ENCODE results near the gene RPL36AL. TPM values are rescaled to one million over a fixed set of nuclear protein-coding genes. Genes with fewer than 3 reads are reported as not detected.

RPL36AL gene
- total RNA-seq, 1 experiment from 2014 or later, result 207 TPM

GRCh38 chr14:49582113-49582977, 38.1 kb downstream of the RPL36AL start:
- no peak overlapping the region for H3K4me2 ChIP-seq (ENCODE audit: insufficient read depth, insufficient read length, low read length)
- no peak overlapping the region for H3K4ac ChIP-seq (ENCODE audit: low read depth, low read length)
- H4K5ac ChIP-seq (ENCODE audit: insufficient read length, low read depth, low read length), result no peak overlapping the region
- peaks cover 11% of the 10 kb centered on the region for H3K23me2 ChIP-seq (ENCODE audit: insufficient read length, low read depth, low read length, poor library complexity, severe bottlenecking)
- H2BK120ac ChIP-seq (ENCODE audit: low read depth, low read length, poor library complexity, severe bottlenecking), result no peak overlapping the region
- H3K23ac ChIP-seq (ENCODE audit: insufficient read length, low read depth, low read length), result no peak overlapping the region
- H3K9me3 Mint-ChIP-seq, result no peaks in the 10 kb centered on the region
- no peak overlapping the region for H2BK12ac ChIP-seq (ENCODE audit: insufficient read length, low read depth, low read length)
- no peak overlapping the region for H3K18ac ChIP-seq (ENCODE audit: insufficient read length, low read depth, low read length)
- no peak overlapping the region for H3K27ac ChIP-seq (ENCODE audit: insufficient read length, low read depth, low read length)
- no peak overlapping the region for H4K8ac ChIP-seq (replicated peaks; ENCODE audit: insufficient read length, low read depth, low read length)
- no peak overlapping the region for H3T11ph ChIP-seq (ENCODE audit: low read length)
- no peak for TF ChIP-seq CTCF (conservative IDR thresholded peaks at IDR 0.05)
- H2AK5ac ChIP-seq (ENCODE audit: insufficient read length, low read length), result no peak overlapping the region
- no peak overlapping the region for H3K9ac ChIP-seq (ENCODE audit: extremely low read depth, insufficient read length, low read length)
- peaks cover 29 to 35% of the 10 kb centered on the region in 2 experiments for H3K4me1 Mint-ChIP-seq
- peak overlapping the region in 2 of 3 experiments; percentile 53 to 75; a peak in 5 of 7 replicates for H3K27ac Mint-ChIP-seq
- H2AFZ ChIP-seq (ENCODE audit: low read length), result no peak overlapping the region
- H3K79me2 ChIP-seq (ENCODE audit: insufficient read depth, low read length), result peaks cover 24% of the 10 kb centered on the region
- peaks cover 3% of the 10 kb centered on the region; the same call in 1 of the 2 replicates for H3K27me3 Mint-ChIP-seq (ENCODE audit: low read depth)
- H3K14ac ChIP-seq (ENCODE audit: insufficient read depth, low read length), result no peak overlapping the region
- H4K20me1 ChIP-seq (ENCODE audit: control insufficient read depth, insufficient read depth, insufficient read length), result no peaks in the 10 kb centered on the region
- WGBS (ENCODE audit: extremely low coverage, insufficient read length, low lambda C conversion rate), result 100% methylated on average over 1 of the region's 4 CpGs
- H3K4me3 Mint-ChIP-seq, result peak overlapping the region; percentile 62 to 95; a peak in 4 of 5 replicates
- H3K4me1 ChIP-seq (ENCODE audit: insufficient read depth, low read length), result peaks cover 5% of the 10 kb centered on the region; the same call in 1 of the 2 replicates
- H3K56ac ChIP-seq (ENCODE audit: insufficient read length, low read depth, low read length), result no peak overlapping the region
- H2BK20ac ChIP-seq (ENCODE audit: low read depth, low read length, poor library complexity, severe bottlenecking), result no peak overlapping the region
- H3K9me3 ChIP-seq (ENCODE audit: control insufficient read depth, low read depth, low read length), result no peaks in the 10 kb centered on the region
- peaks cover 51 to 57% (median 52%) of the 10 kb centered on the region in 3 experiments for H3K36me3 Mint-ChIP-seq (ENCODE audit: insufficient read depth in 1 of 3, low read depth in 3 of 3)
- H3K79me1 ChIP-seq (ENCODE audit: insufficient read depth, low read depth, low read length, poor library complexity, severe bottlenecking), result peaks cover 9% of the 10 kb centered on the region
- no peaks in the 10 kb centered on the region for H3K27me3 ChIP-seq (ENCODE audit: insufficient read depth, low read length)
- H4K91ac ChIP-seq (ENCODE audit: insufficient read length, low read depth, low read length), result no peak overlapping the region
- H2BK5ac ChIP-seq (ENCODE audit: insufficient read length, low read length), result no peak overlapping the region
- no peak overlapping the region for H2BK15ac ChIP-seq (ENCODE audit: low read depth, low read length)
- DNase-seq, result no peak
